ENCODE measurements around the gene ATP5F1E.

DNA sequence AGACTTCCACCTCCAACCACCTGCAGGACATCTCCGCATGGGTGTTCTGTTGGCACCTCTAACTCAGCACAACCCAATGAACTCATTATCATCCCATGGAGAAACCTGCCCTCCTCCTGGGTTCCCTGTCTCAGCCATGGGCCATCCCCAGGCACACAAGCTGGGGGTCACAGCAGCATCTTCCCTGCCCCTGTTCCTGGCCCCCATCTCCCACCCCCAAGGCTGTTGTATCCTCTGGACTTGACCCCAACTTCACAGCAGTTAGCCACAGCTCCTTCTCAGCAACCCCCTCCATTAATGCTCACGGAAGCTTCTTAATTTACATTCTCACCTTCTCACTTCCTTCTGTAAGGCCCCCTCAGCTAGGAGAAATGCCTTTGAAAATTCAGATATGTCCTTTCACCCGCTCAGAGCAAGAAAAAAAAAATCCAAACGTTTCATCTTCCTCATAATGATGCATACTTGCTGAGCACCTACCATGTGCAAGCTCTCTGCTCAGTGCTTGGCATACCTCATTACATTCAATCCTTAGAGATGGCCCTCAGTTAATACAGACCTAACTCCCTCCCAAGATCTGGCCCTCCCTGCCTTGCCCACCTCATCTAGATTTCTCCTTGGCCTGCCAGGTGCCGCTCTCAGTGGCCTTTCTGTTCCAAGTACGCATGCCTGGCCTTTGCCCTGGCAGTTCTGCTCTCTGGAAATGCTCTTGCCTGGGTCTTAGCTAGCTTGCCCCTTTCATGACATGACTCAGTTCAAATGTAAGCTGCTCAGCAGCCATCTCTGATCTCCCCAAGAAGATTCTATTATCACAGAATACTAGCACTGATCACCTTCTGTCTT is 53.6 kb downstream of the ATP5F1E start:
- TF ChIP-seq, protein P1, sequence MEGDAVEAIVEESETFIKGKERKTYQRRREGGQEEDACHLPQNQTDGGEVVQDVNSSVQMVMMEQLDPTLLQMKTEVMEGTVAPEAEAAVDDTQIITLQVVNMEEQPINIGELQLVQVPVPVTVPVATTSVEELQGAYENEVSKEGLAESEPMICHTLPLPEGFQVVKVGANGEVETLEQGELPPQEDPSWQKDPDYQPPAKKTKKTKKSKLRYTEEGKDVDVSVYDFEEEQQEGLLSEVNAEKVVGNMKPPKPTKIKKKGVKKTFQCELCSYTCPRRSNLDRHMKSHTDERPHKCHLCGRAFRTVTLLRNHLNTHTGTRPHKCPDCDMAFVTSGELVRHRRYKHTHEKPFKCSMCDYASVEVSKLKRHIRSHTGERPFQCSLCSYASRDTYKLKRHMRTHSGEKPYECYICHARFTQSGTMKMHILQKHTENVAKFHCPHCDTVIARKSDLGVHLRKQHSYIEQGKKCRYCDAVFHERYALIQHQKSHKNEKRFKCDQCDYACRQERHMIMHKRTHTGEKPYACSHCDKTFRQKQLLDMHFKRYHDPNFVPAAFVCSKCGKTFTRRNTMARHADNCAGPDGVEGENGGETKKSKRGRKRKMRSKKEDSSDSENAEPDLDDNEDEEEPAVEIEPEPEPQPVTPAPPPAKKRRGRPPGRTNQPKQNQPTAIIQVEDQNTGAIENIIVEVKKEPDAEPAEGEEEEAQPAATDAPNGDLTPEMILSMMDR (conservative IDR thresholded peaks at IDR 0.05; ENCODE audit: low read depth, low read length): no peak
- TF ChIP-seq MAZ (IDR thresholded peaks at IDR 0.05; ENCODE audit: borderline replicate concordance, low read depth, low read length) (no peak), POLR2A (IDR thresholded peaks at IDR 0.05; ENCODE audit: low read depth, low read length) (no peak), RAD21 (IDR thresholded peaks at IDR 0.05; ENCODE audit: low read length) (no peak), RCOR1 (IDR thresholded peaks at IDR 0.05; ENCODE audit: insufficient replicate concordance, low read length) (no peak), RFX5 (IDR thresholded peaks at IDR 0.05; ENCODE audit: low read depth, low read length) (no peak), FOS (IDR thresholded peaks at IDR 0.05; ENCODE audit: low read depth, low read length) (no peak)
- TF ChIP-seq, protein P2, sequence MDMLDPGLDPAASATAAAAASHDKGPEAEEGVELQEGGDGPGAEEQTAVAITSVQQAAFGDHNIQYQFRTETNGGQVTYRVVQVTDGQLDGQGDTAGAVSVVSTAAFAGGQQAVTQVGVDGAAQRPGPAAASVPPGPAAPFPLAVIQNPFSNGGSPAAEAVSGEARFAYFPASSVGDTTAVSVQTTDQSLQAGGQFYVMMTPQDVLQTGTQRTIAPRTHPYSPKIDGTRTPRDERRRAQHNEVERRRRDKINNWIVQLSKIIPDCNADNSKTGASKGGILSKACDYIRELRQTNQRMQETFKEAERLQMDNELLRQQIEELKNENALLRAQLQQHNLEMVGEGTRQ (IDR thresholded peaks at IDR 0.05; ENCODE audit: low read depth, low read length): no peak
